Raji (cell line): ENCODE results near the gene AMZ1.

Experiments used
- POLR2A ChIP-seq: IDR thresholded peaks from 2 replicates; pipeline ENCODE4 v1.6.1; 2011; ENCODE audit warnings: low read depth, low read length, control low read depth; ENCODE audit not compliant: insufficient read depth

AMZ1 gene

GRCh38 chr7:2687881-2688318 is at the start of gene AMZ1:
TSS of gene AMZ1 (plus strand) at chr7:2688202. CDS start at chr7:2700452, 12,250 bp downstream.
- no peak for TF ChIP-seq POLR2A

GRCh38 chr7:2638224-2638991 is 49.6 kb upstream of the AMZ1 start:
- TF ChIP-seq POLR2A: no peak

- TF ChIP-seq POLR2A: no peak
Observed at GRCh38 chr7:2639181-2639681, 48.8 kb upstream of the AMZ1 start.

GRCh38 chr7:2639695-2640481 is 48.1 kb upstream of the AMZ1 start:
- TF ChIP-seq POLR2A: no peak

GRCh38 chr7:2640482-2640830 is 47.5 kb upstream of the AMZ1 start:
- no peak for TF ChIP-seq POLR2A

GRCh38 chr7:2640846-2641316 is 47.1 kb upstream of the AMZ1 start:
- no peak for TF ChIP-seq POLR2A

GRCh38 chr7:2641406-2642393 is 46.3 kb upstream of the AMZ1 start:
- TF ChIP-seq POLR2A: no peak

- no peak for TF ChIP-seq POLR2A
Observed at GRCh38 chr7:2643386-2644219, 44.4 kb upstream of the AMZ1 start.

GRCh38 chr7:2644220-2644561 is 43.8 kb upstream of the AMZ1 start:
- TF ChIP-seq POLR2A: no peak

- TF ChIP-seq POLR2A: no peak
Observed at GRCh38 chr7:2644562-2645273, 43.3 kb upstream of the AMZ1 start.

- TF ChIP-seq POLR2A: peak; percentile 30; the same call in 1 of the 2 replicates
Observed at GRCh38 chr7:2645274-2645868, 42.6 kb upstream of the AMZ1 start.

GRCh38 chr7:2646336-2646679 is 41.7 kb upstream of the AMZ1 start:
- TF ChIP-seq POLR2A: no peak
